K562 (cell line): Measurements from ENCODE around the gene B4GALNT4. TPM values are rescaled to one million over a fixed set of nuclear protein-coding genes. Genes with fewer than 3 reads are reported as not detected.

Experiments
- CHD7 ChIP-seq: fragments of 200-600 bp; sonication (generic); IDR thresholded peaks from one replicate; pipeline ENCODE4 v1.6.1; 2012; ENCODE audit warnings: mild to moderate bottlenecking, low read depth, low read length, inconsistent platforms
- PURB ChIP-seq: sonication (generic); formaldehyde crosslinking; IDR thresholded peaks from 2 replicates; pipeline ENCODE4 v1.9.0; 2021; ENCODE audit warnings: low read depth, mild to moderate bottlenecking, missing genetic modification reagents
- RB1 ChIP-seq: fragments of 450-650 bp; IDR thresholded peaks from 2 replicates; pipeline ENCODE4 v1.6.1; 2017; ENCODE audit warnings: low read depth, mild to moderate bottlenecking
- RFX7 ChIP-seq: fragments of 250-450 bp; sonication (Bioruptor Pico); IDR thresholded peaks from 2 replicates; pipeline ENCODE4 v1.5.1; 2021; ENCODE audit warnings: mild to moderate bottlenecking
- TCF7L2 ChIP-seq: fragments of 150-350 bp; IDR thresholded peaks from 2 replicates; pipeline ENCODE4 v1.6.1; 2016; ENCODE audit warnings: low read depth, mild to moderate bottlenecking, low read length, moderate library complexity
- ZNF121 ChIP-seq: sonication (generic); formaldehyde crosslinking; conservative IDR thresholded peaks from 2 replicates; pipeline ENCODE4 v1.8.0; 2022; ENCODE audit warnings: missing genetic modification reagents
- ZNF263 ChIP-seq: sonication (generic); formaldehyde crosslinking; IDR thresholded peaks from 2 replicates; pipeline ENCODE4 v1.8.0; 2022; ENCODE audit warnings: mild to moderate bottlenecking, missing genetic modification reagents, borderline replicate concordance
- ZNF77 ChIP-seq: fragments of 250-450 bp; sonication (Bioruptor Pico); IDR thresholded peaks from 2 replicates; pipeline ENCODE4 v1.5.0; 2020
- polyA plus RNA-seq, 8 experiments: library from polyadenylated mRNA; depleted of rRNA in 4 of 8; stranded (reverse) in 5 of 8; unstranded in 3 of 8; fragments of >200 nt; fragmentation: Nextera tagmentation in 2 of 8; fragmentation: Illumina TruSeq in 1 of 8; extraction: Ambion mirVana in 2 of 8; extraction: Trizol in 1 of 8; gene quantifications; 2 replicates each; pipeline versions ENCODE4 v1.2.1 to v1.2.3, GENCODE V29; 2011 to 2014; ENCODE audit warnings: inconsistent platforms in 1 of 8, missing spikeins in 1 of 8
- total RNA-seq, 7 experiments: library from RNA; depleted of rRNA in 6 of 7; stranded (reverse); fragments of >200 nt in 6 of 7; fragmentation: Illumina TruSeq in 2 of 7; extraction: Trizol in 2 of 7; gene quantifications; 2 replicates each; pipeline versions ENCODE4 v1.2.1 to v1.2.3, GENCODE V29; 2011 to 2021; ENCODE audit warnings: low replicate concordance in 1 of 7
- TF ChIP-seq, protein P1 (sequence below): sonication (generic); formaldehyde crosslinking; IDR thresholded peaks from 2 replicates; pipeline ENCODE4 v1.8.0; 2022; ENCODE audit warnings: mild to moderate bottlenecking, low read depth, missing genetic modification reagents

The B4GALNT4 gene
- total and polyA plus RNA-seq, 9 of the 15 experiments (the other 6 are each of a cell fraction or from before 2014, with no cell fraction given) = 0.20 to 37.1 (median 10.8) TPM; not detected in 1

DNA sequence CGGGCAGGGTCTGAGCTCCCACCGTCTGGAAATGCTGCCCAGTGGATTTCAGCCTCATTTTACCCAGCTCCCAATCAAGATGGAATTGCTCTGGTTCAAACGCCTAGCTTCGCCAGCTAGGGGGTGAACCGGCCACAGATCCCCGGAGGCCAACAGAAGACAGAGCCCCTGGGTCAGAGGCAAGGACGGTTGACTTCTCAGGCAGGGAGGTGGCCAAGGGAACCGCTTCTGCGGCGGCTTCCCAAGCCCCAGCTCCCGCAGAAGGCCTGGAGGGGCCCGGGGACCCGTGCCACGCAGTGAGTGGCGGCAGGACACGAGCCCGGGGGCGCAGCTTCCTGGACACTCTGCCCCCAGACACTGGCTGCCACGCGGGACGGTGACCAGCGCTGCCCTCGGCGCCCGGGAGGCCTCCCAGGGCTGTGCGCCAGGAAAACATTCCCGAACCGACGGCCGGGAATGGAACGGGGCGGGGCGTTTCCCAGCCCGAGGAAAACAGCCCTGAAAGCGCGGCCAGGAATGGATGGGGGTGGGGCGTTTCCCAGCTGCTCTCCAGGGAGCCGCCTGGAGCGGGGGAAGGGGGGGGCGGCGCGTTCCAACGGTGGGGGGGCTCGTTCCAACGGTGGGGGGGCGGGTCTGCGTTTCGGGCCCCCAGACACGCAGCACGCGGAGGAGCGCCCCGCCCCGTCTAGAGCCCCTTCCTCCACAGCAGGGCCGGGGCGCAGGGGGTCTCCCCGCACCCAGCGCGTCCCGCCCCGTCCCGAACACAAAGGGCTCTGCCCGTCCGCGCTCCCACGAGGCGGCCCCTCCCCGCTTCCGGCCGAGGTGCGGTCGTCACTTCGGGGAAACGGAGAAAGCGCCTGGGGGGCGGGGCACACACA lies 13.5 kb upstream of the B4GALNT4 start (continued):
- TF ChIP-seq CHD7 = no peak
- TF ChIP-seq RFX7 (CRISPR knock-in tag) = no peak
- TF ChIP-seq ZNF121 = no peak
- TF ChIP-seq TCF7L2 = no peak
- TF ChIP-seq PURB = no peak
- no peak; the same call in 1 of the 2 replicates for TF ChIP-seq ZNF263 (CRISPR knock-in tag)
- no peak for TF ChIP-seq ZNF77
- TF ChIP-seq, protein P1, sequence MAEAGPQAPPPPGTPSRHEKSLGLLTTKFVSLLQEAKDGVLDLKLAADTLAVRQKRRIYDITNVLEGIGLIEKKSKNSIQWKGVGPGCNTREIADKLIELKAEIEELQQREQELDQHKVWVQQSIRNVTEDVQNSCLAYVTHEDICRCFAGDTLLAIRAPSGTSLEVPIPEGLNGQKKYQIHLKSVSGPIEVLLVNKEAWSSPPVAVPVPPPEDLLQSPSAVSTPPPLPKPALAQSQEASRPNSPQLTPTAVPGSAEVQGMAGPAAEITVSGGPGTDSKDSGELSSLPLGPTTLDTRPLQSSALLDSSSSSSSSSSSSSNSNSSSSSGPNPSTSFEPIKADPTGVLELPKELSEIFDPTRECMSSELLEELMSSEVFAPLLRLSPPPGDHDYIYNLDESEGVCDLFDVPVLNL (CRISPR knock-in tag) = no peak
- 0 out of 2 replicates have a peak, but pooled peaks have one; percentile 6 for TF ChIP-seq RB1
